ENCODE data around the gene IFI16.
A peak's percentile ranks its signal among the peaks of the same experiment; 100 is the strongest.

Gene IFI16

GRCh38 chr1:159067699-159068621 is 58.3 kb downstream of the IFI16 start:
- peak; percentile 87 for DNase-seq

GRCh38 chr1:159068886-159069285 is 59.2 kb downstream of the IFI16 start:
- peak; percentile 73 for DNase-seq

GRCh38 chr1:159071970-159072582 is 62.4 kb downstream of the IFI16 start:
- DNase-seq, result peak; percentile 80

GRCh38 chr1:159076438-159077119 is 66.9 kb downstream of the IFI16 start, which contains the start of gene AIM2:
AIM2 (minus strand) TSS chr1:159076766; CDS start chr1:159073499, 3,267 bp downstream.
- DNase-seq, result peak; percentile 95

GRCh38 chr1:159077120-159077961 is 67.6 kb downstream of the IFI16 start:
- peak; percentile 97 for DNase-seq

GRCh38 chr1:159079525-159079924 is 69.8 kb downstream of the IFI16 start:
- peak; percentile 40 for DNase-seq

GRCh38 chr1:159081626-159082025 is 71.9 kb downstream of the IFI16 start:
- DNase-seq, result no peak

GRCh38 chr1:159083013-159083412 is 73.3 kb downstream of the IFI16 start:
- DNase-seq, result no peak

- DNase-seq, result no peak
These were observed 74.4 kb downstream of the IFI16 start for GRCh38 chr1:159084152-159084551.

GRCh38 chr1:159084867-159085266 is 75.2 kb downstream of the IFI16 start:
- peak; percentile 89 for DNase-seq

GRCh38 chr1:159088050-159088449 is 78.3 kb downstream of the IFI16 start:
- DNase-seq, result peak; percentile 39

- peak; percentile 24 for DNase-seq
These were observed 79.0 kb downstream of the IFI16 start for GRCh38 chr1:159088546-159089183.

GRCh38 chr1:159089184-159089791 is 79.6 kb downstream of the IFI16 start:
- DNase-seq, result peak; percentile 40

- peak; percentile 83 for DNase-seq
These were observed 80.8 kb downstream of the IFI16 start for GRCh38 chr1:159090286-159091179.

GRCh38 chr1:159091180-159091560 is 81.5 kb downstream of the IFI16 start:
- no peak for DNase-seq

- DNase-seq, result peak; percentile 53
These were observed 81.9 kb downstream of the IFI16 start for GRCh38 chr1:159091607-159092031.

GRCh38 chr1:159092036-159092760 is 82.5 kb downstream of the IFI16 start:
- DNase-seq, result peak; percentile 77

- no peak for DNase-seq
These were observed 88.9 kb downstream of the IFI16 start for GRCh38 chr1:159098596-159098995.

GRCh38 chr1:159100589-159100988 is 90.9 kb downstream of the IFI16 start:
- no peak for DNase-seq

GRCh38 chr1:159103021-159103420 is 93.3 kb downstream of the IFI16 start:
- peak; percentile 74 for DNase-seq
